Measurements from ENCODE around the gene PSMG3. TPM values are rescaled to one million over a fixed set of nuclear protein-coding genes. Genes with fewer than 3 reads are reported as not detected.
A peak's percentile ranks its signal among the peaks of the same experiment; 100 is the strongest.

Gene PSMG3
- total RNA-seq, 4 donors from 2014 or later = 36.3 to 42.3 (median 39.5) TPM

- peaks cover 0 to 11% (median 6%) of the 10 kb centered on the region in 4 donors for H3K4me1 ChIP-seq
- no peak for DNase-seq (ENCODE audit: low spot score in 2 of 2)
- TF ChIP-seq CTCF (IDR thresholded peaks at IDR 0.05) (no peak), EP300 (IDR thresholded peaks at IDR 0.05) (no peak), POLR2A (IDR thresholded peaks at IDR 0.05) (no peak)
- H3K9me3 ChIP-seq = no peaks in the 10 kb centered on the region
- no peaks in the 10 kb centered on the region for H3K27me3 ChIP-seq
- no peak overlapping the region for H3K27ac ChIP-seq
- no peak overlapping the region for H3K4me3 ChIP-seq
- 83 to 86% methylated on average over 19 of the region's 19 CpGs for WGBS, 2 donors
- H3K36me3 ChIP-seq = peaks cover 0 to 24% (median 0%) of the 10 kb centered on the region in 3 donors
Measured at GRCh38 chr7:1580422-1581030, 10.7 kb upstream of the PSMG3 start.

- peak in 1 of 2 donors; percentile 59 for DNase-seq (ENCODE audit: low spot score in 2 of 2)
- no peaks in the 10 kb centered on the region for H3K27me3 ChIP-seq
- peaks cover 0 to 11% (median 6%) of the 10 kb centered on the region in 4 donors for H3K4me1 ChIP-seq
Measured at GRCh38 chr7:1579481-1580421, 9.9 kb upstream of the PSMG3 start.

GRCh38 chr7:1578513-1578912, 8.7 kb upstream of the PSMG3 start:
- Histone ChIP-seq H3K27me3 (no peaks in the 10 kb centered on the region), H3K27ac (no peak overlapping the region), H3K4me1 (peaks cover 0 to 11% (median 6%) of the 10 kb centered on the region in 4 donors), H3K4me3 (no peak overlapping the region), H3K9me3 (no peaks in the 10 kb centered on the region), H3K36me3 (peaks cover 0 to 17% (median 0%) of the 10 kb centered on the region in 3 donors)
- no peak for TF ChIP-seq CTCF (IDR thresholded peaks at IDR 0.05)
- no peak for TF ChIP-seq POLR2A (IDR thresholded peaks at IDR 0.05)
- no peak for TF ChIP-seq EP300 (IDR thresholded peaks at IDR 0.05)
- DNase-seq (ENCODE audit: low spot score in 2 of 2) = no peak
- 94% methylated on average over 6 of the region's 6 CpGs for WGBS, 2 donors

More at GRCh38 chr7:1579481-1580421, 9.9 kb upstream of the PSMG3 start:
- Histone ChIP-seq H3K27ac (peak overlapping the region in 1 of 4 donors; percentile 46), H3K36me3 (peaks cover 0 to 17% (median 0%) of the 10 kb centered on the region in 3 donors), H3K9me3 (no peaks in the 10 kb centered on the region), H3K4me3 (no peak overlapping the region)
- WGBS, 2 donors = 25 to 28% methylated on average over 14 of the region's 14 CpGs
- TF ChIP-seq EP300 (IDR thresholded peaks at IDR 0.05) (no peak), CTCF (IDR thresholded peaks at IDR 0.05) (peak; percentile 64 to 87 (median 81)), POLR2A (IDR thresholded peaks at IDR 0.05) (no peak)

GRCh38 chr7:1576521-1577253, 6.9 kb upstream of the PSMG3 start:
- Histone ChIP-seq H3K27me3 (no peaks in the 10 kb centered on the region), H3K4me1 (peaks cover 0 to 24% (median 14%) of the 10 kb centered on the region in 4 donors), H3K4me3 (no peak overlapping the region), H3K9me3 (no peaks in the 10 kb centered on the region), H3K27ac (no peak overlapping the region), H3K36me3 (peaks cover 0 to 12% (median 0%) of the 10 kb centered on the region in 3 donors)
- TF ChIP-seq POLR2A (IDR thresholded peaks at IDR 0.05) (no peak), EP300 (IDR thresholded peaks at IDR 0.05) (no peak), CTCF (IDR thresholded peaks at IDR 0.05) (no peak)
- DNase-seq (ENCODE audit: low spot score in 2 of 2) = no peak
- WGBS, 2 donors = 61 to 69% methylated on average over 15 of the region's 15 CpGs
